Measurements from ENCODE around the gene DNAH17.

DNA sequence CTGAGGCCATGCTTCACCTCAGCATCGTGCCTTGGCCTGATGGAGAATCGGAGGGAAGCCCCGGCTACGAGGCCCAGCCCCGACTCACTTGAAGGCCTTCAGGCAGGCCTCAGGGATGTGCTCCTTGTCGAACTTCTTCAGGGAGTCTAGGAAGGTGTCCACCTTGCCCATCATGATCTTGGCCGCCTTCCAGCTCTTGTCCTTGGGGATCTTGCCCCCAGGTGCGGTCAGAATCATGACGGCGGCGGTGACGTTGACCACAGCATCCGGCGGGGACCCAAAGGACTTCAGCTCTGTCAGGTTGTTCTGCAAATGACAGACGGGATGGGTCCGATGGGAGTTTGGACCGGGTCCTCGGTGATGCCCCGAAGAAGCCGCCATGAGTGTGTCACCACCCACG lies 117.5 kb downstream of the DNAH17 start:
- no peak for TF ChIP-seq EZH2 (IDR thresholded peaks at IDR 0.05; ENCODE audit: insufficient read depth, poor library complexity, severe bottlenecking)
- TF ChIP-seq EZH2phosphoT487 (IDR thresholded peaks at IDR 0.05; ENCODE audit: insufficient read depth, low read depth): no peak
